Measurements from ENCODE around the gene MYL10.

MYL10 gene

DNA sequence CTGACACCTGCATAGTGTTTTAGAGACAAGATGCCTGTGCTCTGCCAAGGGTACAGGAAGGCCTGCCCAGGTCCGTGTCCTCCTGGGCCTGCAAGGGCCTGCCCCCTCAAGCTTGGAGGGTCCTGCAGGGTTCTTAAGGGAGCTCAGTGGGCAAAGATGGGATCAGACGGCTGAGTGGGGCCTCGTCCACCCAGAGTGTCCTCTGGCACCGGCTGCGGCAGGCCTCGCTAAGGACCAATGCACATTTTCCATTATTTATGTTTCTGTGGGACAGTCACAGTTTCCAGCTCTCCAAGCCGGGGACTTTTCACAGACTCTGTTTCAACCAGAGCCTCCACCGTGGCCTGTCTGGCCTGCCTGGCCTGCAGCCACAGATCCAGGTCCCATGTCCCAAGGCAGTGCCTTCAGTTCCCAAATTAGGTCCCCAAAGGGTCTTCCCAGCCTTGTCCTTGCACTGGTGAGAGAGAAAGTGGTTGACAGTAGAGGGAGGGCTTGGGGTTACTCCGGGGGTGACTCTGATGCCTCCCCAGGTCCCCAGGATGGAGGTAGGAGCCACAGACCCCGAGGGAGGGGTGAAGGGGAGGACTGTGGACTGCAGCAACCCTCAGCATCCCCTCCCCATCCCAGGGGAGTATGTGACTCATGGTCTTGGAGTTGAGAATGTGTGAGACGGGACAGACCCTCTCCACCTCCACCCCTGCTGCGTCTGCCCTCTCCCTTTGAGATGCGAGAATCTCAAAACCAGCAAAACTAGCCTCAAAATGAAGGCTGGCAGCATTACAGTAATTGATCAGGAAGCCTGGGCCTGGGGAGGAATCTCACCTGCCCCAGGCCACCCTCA is 14.8 kb downstream of the MYL10 start:
- Histone ChIP-seq H3K36me3 (ENCODE audit: control insufficient read depth in 1 of 2, insufficient read depth in 2 of 2, low read depth in 1 of 2, low read length in 2 of 2) (no peaks in the 10 kb centered on the region), H4K8ac (ENCODE audit: low read length) (no peak overlapping the region), H3K14ac (ENCODE audit: low read length in 2 of 2) (no peak overlapping the region), H3K9ac (ENCODE audit: low read length) (no peak overlapping the region), H3K79me1 (replicated peaks; ENCODE audit: low read length, poor library complexity, severe bottlenecking) (no peaks in the 10 kb centered on the region), H3K27ac (ENCODE audit: low read length, poor library complexity, severe bottlenecking) (no peak overlapping the region), H3K4ac (ENCODE audit: low read depth in 1 of 2, low read length in 2 of 2) (no peak overlapping the region), H3K23ac (ENCODE audit: low read length in 2 of 2) (no peak overlapping the region), H3K9me3 (ENCODE audit: control insufficient read depth, low read length) (no peaks in the 10 kb centered on the region), H2AK5ac (ENCODE audit: low read length, severe bottlenecking) (no peak overlapping the region), H3K4me2 (ENCODE audit: low read length, poor library complexity, severe bottlenecking) (no peak overlapping the region), H2BK12ac (ENCODE audit: low read length in 2 of 2) (no peak overlapping the region), H3K4me3 (ENCODE audit: insufficient read depth in 1 of 2, low read depth in 1 of 2, low read length in 2 of 2) (no peak overlapping the region), H3K18ac (ENCODE audit: low read depth in 1 of 2, low read length in 2 of 2) (no peak overlapping the region), H2BK15ac (ENCODE audit: low read depth, poor library complexity, severe bottlenecking) (no peak overlapping the region), H2BK120ac (ENCODE audit: low read depth, low read length) (no peak overlapping the region), H3K4me1 (ENCODE audit: control insufficient read depth, insufficient read depth, low read depth, low read length) (peaks cover 19% of the 10 kb centered on the region), H4K91ac (ENCODE audit: low read length) (no peak overlapping the region), H2BK5ac (ENCODE audit: low read depth, low read length, poor library complexity, severe bottlenecking) (no peak overlapping the region), H3K27me3 (ENCODE audit: control insufficient read depth in 1 of 2, insufficient read depth in 1 of 2, low read length in 2 of 2) (peaks cover 16 to 51% of the 10 kb centered on the region in 2 experiments), H2AFZ (ENCODE audit: low read depth, low read length) (no peak overlapping the region)
- 66% methylated on average over 11 of the region's 13 CpGs for WGBS
- no peak for DNase-seq

DNA sequence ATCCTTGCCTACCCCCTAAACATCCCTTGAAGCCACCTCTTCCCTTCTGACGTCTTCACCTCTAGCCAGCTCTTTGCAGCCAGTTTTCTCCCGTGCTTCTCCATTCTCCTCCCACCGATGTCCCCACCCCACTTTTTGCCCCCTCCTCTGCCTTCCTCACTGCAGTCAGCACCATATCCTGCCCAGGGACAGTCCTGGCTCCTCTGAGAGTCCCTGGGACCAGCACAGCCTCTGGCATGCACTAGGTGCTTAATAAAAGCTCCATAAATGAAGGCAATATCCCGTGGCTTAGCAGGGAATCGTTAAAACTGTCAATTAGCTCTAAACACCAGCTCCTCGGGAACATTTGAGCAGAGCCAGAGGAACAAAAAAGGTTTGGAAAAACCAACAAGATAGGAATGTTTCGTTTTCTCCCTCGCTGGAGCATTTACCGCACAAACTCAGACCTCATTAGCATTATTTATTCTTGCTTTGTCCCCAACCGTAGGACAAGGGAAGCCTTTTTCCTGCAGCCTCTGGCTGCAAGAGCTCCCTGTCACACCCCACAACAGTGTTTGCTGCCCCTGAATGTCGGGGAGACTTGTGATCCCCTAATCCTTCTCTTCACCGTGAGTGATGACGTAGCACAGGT is 16.1 kb downstream of the MYL10 start:
- no peaks in the 10 kb centered on the region for H3K9me3 ChIP-seq (ENCODE audit: control insufficient read depth, low read length)
- no peak overlapping the region for H2BK12ac ChIP-seq (ENCODE audit: low read length in 2 of 2)
- no peak overlapping the region for H3K4ac ChIP-seq (ENCODE audit: low read depth in 1 of 2, low read length in 2 of 2)
- no peak overlapping the region for H3K27ac ChIP-seq (ENCODE audit: low read length, poor library complexity, severe bottlenecking)
- no peaks in the 10 kb centered on the region for H3K36me3 ChIP-seq (ENCODE audit: control insufficient read depth in 1 of 2, insufficient read depth in 2 of 2, low read depth in 1 of 2, low read length in 2 of 2)
- H3K14ac ChIP-seq (ENCODE audit: low read length in 2 of 2) = no peak overlapping the region
- H4K8ac ChIP-seq (ENCODE audit: low read length) = no peak overlapping the region
- peaks cover 25 to 63% of the 10 kb centered on the region in 2 experiments for H3K27me3 ChIP-seq (ENCODE audit: control insufficient read depth in 1 of 2, insufficient read depth in 1 of 2, low read length in 2 of 2)
- no peak overlapping the region for H2BK5ac ChIP-seq (ENCODE audit: low read depth, low read length, poor library complexity, severe bottlenecking)
- H3K4me1 ChIP-seq (ENCODE audit: control insufficient read depth, insufficient read depth, low read depth, low read length) = peaks cover 12% of the 10 kb centered on the region
- no peak overlapping the region for H3K23ac ChIP-seq (ENCODE audit: low read length in 2 of 2)
- H2AFZ ChIP-seq (ENCODE audit: low read depth, low read length) = no peak overlapping the region
- H3K4me2 ChIP-seq (ENCODE audit: low read length, poor library complexity, severe bottlenecking) = no peak overlapping the region
- no peak overlapping the region for H4K91ac ChIP-seq (ENCODE audit: low read length)
- no peak overlapping the region for H3K4me3 ChIP-seq (ENCODE audit: insufficient read depth in 1 of 2, low read depth in 1 of 2, low read length in 2 of 2)
- no peak overlapping the region for H2BK15ac ChIP-seq (ENCODE audit: low read depth, poor library complexity, severe bottlenecking)
- H3K79me1 ChIP-seq (replicated peaks; ENCODE audit: low read length, poor library complexity, severe bottlenecking) = no peaks in the 10 kb centered on the region
- DNase-seq = no peak
- H3K18ac ChIP-seq (ENCODE audit: low read depth in 1 of 2, low read length in 2 of 2) = no peak overlapping the region
- no peak overlapping the region for H2AK5ac ChIP-seq (ENCODE audit: low read length, severe bottlenecking)
- no peak overlapping the region for H2BK120ac ChIP-seq (ENCODE audit: low read depth, low read length)
- WGBS = 64% methylated on average over 13 of the region's 13 CpGs
- no peak overlapping the region for H3K9ac ChIP-seq (ENCODE audit: low read length)

DNA sequence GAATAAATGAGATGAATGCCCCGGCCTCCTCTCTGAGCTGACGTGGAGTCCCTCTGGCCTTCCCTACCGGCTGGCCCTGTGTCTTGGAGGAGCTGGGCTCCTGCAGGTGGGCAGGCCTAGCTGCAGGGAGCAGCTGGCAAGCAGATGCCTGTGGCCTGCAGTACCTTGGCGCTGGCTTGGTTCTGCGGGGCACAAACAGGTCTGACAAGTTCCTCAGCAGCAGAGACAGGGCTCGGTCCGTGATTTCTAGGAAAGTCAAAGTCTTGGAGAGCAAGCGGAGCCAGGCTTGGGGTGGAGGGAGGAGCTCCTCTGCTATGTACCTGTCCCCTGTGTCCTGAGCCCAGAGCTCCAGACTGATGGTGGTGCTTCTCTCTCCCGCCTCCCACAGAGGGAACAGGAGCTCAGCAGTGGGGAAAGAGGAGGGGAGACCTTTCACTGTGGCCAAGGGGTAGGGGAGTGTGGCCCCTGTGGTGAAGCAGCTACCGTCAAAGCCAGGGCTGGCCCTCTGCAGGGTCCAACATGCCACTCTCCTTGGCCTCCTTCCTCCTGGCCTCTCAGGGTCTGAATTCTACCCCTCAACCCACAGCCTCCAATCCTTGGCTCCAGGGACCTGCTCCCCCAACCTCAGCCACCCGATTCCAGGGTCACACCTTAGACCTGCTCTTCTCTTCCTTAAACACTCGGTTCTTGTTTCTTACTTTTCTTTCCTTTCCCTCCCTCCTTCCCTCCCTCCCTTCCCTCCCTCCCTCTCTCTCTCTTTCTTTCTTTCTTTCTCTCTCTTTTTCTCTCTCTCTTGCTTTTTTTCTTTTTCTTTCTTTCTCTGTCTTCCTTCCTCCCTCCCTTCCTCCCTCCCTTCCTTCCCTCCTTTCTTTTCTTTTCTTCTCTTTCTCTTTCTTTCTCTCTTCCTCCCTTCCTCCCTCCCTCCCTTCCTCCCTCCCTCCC is 20.1 kb downstream of the MYL10 start:
- WGBS = 64% methylated on average over 12 of the region's 12 CpGs
- Histone ChIP-seq H2BK12ac (ENCODE audit: low read length in 2 of 2) (no peak overlapping the region), H3K27me3 (ENCODE audit: control insufficient read depth in 1 of 2, insufficient read depth in 1 of 2, low read length in 2 of 2) (peaks cover 20 to 38% of the 10 kb centered on the region in 2 experiments), H3K4me1 (ENCODE audit: control insufficient read depth, insufficient read depth, low read depth, low read length) (peaks cover 2% of the 10 kb centered on the region), H3K23ac (ENCODE audit: low read length in 2 of 2) (no peak overlapping the region), H2AK5ac (ENCODE audit: low read length, severe bottlenecking) (no peak overlapping the region), H3K14ac (ENCODE audit: low read length in 2 of 2) (peak overlapping the region in 1 of 2 experiments; percentile 38), H2BK15ac (ENCODE audit: low read depth, poor library complexity, severe bottlenecking) (no peak overlapping the region), H2BK120ac (ENCODE audit: low read depth, low read length) (no peak overlapping the region), H3K18ac (ENCODE audit: low read depth in 1 of 2, low read length in 2 of 2) (no peak overlapping the region), H3K27ac (ENCODE audit: low read length, poor library complexity, severe bottlenecking) (no peak overlapping the region), H2BK5ac (ENCODE audit: low read depth, low read length, poor library complexity, severe bottlenecking) (no peak overlapping the region), H2AFZ (ENCODE audit: low read depth, low read length) (no peak overlapping the region), H3K36me3 (ENCODE audit: control insufficient read depth in 1 of 2, insufficient read depth in 2 of 2, low read depth in 1 of 2, low read length in 2 of 2) (no peaks in the 10 kb centered on the region), H3K4ac (ENCODE audit: low read depth in 1 of 2, low read length in 2 of 2) (no peak overlapping the region), H4K91ac (ENCODE audit: low read length) (no peak overlapping the region), H3K9me3 (ENCODE audit: control insufficient read depth, low read length) (no peaks in the 10 kb centered on the region), H3K79me1 (replicated peaks; ENCODE audit: low read length, poor library complexity, severe bottlenecking) (no peaks in the 10 kb centered on the region), H3K4me2 (ENCODE audit: low read length, poor library complexity, severe bottlenecking) (no peak overlapping the region), H3K4me3 (ENCODE audit: insufficient read depth in 1 of 2, low read depth in 1 of 2, low read length in 2 of 2) (peak overlapping the region in 1 of 2 experiments; percentile 33), H4K8ac (ENCODE audit: low read length) (no peak overlapping the region), H3K9ac (ENCODE audit: low read length) (no peak overlapping the region)
- no peak for DNase-seq

Data from mesenchymal stem cell (in vitro differentiated cells and primary cell).